ENCODE results near the gene ONECUT2.
A peak's percentile ranks its signal among the peaks of the same experiment; 100 is the strongest.
"Not testable (repeated sequence)": the region's sequence is repeated elsewhere in the genome, so short reads cannot be mapped to it uniquely, and the experiment has no call there.

The ONECUT2 gene

DNA sequence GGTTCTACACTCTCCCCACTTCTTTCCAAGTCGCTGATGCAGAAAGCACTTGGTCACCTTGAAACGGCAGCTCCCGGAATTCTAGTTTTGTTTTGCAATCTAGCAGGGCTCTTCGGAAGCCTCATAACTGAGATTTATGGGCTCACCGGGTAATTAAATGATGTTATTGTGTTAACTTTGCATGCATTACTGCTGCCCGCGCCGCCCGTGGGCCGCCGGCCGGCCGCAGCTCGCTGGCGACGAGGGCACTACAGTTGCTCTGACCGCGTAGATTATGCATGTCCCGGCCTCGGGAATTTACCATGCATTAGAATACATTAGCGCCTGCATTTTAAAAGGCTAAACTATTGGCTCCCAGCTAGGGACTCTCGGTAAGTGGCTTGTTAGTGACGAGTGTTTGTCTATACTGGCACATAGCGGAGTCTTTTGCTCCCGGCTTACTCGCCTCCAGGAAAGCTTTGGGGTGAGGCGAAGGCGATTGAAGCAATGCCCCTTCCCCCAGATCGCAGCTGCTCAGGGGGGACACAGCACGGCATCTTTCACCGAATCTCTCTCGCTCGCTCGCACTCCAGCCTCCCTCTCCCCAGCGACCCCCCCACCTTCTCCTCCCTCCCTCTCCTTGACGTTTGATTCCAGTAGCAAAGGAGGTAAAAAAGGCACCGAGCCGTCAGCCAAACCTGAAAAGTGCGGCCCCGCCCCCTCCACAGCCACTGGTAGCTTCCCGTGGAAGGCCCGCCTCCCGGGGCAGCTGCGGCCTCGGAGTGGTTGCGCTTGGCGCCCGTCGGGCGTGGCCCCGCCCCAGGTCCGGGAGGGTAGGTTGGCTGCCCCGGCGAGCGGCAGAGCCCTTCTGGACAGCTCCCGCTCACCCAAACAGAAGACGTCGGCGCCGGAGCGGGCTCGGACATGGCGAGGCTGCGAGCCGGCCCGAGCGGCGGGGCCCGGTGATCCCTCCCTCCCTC lies at the start of gene ONECUT2:
Gene ONECUT2, plus strand, starts transcription at position 839 of the 959 bp plus-strand sequence. CDS start 343 bp downstream, outside the sequence.
- peak; percentile 73 for DNase-seq (ENCODE audit: low read depth)

DNA sequence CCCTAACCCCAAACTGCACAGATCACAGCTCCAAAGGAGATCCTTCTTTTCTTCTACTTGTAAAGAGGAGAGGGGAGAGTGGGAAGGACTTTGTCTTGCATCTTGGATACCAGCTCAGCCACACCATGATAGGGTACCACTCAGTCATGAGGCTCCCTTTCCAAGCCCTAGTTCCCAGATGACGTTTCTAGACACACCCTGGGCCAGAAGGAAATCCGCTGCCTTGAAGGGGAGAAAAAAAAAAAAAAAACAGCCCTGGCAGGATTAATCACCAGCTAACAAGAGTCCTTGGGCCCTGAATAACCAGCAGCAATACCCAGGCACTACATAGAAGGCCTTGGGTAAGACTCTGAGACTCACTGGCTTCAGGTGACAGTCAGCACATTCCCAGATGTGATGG lies 45.9 kb upstream of the ONECUT2 start:
- DNase-seq (ENCODE audit: low read depth), result no peak

DNA sequence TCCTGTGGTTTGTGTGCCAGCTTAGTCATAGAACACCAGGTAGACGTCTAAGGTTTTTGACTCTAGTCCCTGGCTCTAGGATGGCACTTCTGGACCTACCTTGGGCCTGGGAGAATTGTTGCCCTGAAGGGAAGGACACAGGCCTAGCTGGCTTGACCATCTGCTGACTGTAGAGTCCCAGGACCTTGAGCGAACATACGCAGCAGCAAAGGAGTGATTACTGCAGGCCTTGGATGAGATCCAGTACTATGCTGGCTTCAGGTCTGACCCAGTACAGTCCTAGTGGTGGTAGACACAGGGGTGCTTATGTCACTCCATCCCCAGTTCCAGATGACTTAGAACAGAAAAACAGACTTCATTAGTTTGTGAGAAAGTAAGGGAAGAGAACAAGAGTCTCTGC lies 45.1 kb upstream of the ONECUT2 start:
- no peak for DNase-seq (ENCODE audit: low read depth)

DNA sequence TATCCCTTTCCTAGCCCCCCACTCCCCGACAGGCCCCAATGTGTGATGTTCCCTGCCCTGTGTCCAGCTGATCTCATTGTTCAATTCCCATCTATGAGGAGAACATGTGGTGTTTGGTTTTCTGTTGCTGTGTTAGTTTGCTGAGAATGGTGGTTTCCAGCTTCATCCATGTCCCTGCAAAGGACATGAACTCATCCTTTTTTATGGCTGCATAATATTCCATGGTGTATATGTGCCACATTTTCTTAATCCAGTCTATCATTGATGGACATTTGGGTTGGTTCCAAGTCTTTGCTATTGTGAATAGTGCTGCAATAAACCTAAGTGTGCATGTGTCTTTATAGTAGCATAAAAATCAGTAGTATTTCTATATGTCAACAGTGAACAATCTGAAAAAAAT lies 40.4 kb upstream of the ONECUT2 start:
- not testable (repeated sequence) for DNase-seq (ENCODE audit: low read depth)

DNA sequence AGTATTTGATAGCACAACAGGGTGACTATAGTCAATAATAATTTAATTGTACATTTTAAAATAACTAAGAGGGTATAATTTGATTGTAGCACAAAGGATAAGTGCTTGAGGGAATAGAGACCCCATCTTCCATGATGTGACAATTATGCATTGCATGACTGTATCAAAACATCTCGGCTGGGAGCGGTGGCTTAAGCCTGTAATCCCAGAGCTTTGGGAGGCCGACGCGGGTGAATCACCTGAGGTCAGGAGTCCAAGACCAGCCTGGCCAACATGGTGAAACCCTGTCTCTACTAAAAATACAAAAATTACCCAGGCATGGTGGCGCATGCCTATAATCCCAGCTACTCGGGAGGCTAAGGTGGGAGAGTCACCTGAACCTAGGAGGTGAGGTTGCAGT lies 38.3 kb upstream of the ONECUT2 start:
- not testable (repeated sequence) for DNase-seq (ENCODE audit: low read depth)

DNA sequence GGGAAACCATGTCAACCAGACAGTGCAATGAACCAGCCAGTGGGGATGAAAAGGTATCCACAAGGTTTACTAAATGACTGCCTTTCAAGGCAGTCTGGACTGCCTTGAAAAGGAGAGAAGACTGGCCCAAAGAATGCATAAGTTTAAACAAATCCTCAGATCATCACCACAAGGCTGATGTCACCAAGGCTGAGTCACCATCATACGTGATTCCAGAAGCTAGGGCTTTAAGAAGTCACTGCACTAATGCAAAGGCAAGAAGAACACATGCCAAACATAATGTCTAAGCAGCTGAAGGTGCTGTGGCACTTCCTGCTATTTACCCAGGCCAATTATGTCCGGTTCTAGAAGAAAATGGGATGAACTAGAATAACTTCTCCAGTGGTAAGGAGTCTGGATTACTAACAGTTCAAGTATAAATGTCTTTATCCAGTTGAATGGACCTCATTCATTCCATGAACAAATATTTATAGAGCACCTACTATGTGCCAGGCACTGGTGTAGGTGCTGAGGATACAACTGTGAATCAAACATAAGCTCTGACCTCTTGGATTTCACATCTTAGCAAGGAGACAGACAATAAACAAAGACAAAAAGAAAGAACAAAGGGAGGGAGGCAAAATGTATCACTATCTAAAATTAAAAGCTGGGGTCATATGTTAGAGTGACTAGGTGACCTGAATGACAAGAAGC lies 37.6 kb upstream of the ONECUT2 start:
- DNase-seq (ENCODE audit: low read depth), result peak; percentile 3

DNA sequence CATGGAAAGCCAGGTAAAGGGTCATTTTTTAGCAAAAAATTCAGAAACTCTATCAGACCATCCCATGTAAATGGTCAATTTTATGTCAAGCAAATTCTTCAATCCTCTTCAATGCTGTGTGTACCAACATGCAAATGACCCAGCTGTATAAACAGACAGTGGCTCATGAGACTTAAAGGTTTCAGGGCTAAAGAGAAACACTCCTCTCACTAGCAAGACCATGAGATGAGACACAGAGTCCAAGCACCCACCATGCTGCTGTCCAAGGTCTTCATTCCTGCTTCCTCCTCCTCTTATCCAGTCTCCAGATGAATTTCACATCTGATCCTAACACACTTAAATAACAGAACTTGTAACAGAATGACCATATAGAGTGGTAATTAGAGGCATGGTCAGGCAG lies 30.8 kb upstream of the ONECUT2 start:
- no peak for DNase-seq (ENCODE audit: low read depth)

DNA sequence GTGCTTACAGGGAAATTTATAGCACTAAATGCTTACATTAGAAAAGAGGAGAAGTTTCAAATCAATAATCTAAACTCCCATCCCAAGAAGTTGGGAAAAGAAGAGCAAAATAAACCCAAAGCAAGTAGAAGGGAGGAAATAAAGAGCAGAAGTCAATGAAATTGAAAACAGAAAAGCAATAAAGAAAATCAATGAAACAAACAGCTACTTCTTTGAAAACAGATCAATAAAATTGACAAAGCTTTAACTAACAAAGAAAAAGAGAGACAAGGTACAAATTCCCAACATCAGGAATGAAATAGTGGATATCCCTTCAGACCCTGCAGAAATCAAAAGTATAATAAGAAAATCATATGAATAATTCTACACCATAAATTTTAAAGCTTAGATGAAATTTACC lies 25.5 kb upstream of the ONECUT2 start:
- no peak for DNase-seq (ENCODE audit: low read depth)

DNA sequence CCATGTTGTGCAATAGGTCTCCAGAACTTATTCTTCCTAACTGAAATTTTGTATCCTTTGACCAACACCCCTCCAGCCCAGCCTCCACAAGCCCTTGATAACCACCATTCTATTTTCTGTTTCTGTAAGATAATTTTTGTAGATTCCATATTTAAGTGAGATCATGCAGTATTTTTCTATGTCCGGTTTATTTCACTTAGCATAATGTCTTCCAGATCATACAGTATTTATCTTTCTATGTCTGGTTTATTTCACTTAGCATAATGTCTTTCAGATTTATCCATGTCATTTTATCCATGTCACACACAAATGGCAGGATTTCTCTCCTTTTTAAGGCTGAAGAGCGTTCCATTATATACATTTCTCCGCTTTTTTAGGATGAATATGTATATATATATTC lies 24.4 kb upstream of the ONECUT2 start:
- no peak for DNase-seq (ENCODE audit: low read depth)

DNA sequence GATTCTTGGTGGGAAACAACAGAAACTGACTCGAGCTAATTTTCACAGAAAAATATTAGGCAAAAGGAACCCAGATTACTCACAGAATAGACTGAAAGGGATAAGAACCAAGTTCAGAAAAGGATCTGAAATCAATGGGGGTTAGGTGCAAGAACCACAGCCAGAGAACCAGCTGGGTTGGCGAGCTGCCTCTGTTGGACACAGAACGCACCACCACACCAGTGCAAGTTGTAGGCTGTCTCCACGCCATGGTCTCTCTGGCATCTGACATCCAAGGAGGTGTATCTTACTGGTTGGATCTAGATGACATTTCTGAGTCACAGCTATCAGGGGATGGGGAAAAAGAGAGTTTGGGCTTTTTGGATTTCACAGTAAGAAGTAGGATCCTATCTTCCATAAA lies 18.6 kb upstream of the ONECUT2 start:
- no peak for DNase-seq (ENCODE audit: low read depth)

DNA sequence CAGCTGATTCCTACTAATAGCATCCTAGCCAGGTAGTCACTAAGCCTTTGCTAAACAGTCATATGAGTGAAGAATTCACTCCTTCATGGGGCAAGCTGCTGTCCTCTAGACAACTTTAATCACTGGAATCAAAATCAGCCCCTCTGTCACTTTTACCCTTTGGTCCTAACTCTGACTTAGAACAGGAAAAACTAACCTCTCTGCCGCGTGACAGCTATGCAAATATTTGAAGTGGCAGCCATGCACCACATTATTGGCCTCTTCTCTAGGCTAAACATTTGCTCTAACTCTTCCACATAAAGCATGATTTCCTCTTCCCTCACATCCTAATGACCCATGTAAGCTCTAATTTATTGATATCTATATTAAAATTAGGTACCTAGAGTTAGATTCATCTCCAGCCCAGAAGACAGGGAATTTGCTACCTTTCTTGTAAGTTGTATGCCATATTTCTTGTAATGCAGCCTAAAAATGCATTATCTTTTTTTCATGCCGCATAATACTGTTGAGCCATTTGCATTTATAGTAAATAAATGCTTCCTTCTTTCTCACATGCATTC lies 12.8 kb upstream of the ONECUT2 start:
- no peak for DNase-seq (ENCODE audit: low read depth)

DNA sequence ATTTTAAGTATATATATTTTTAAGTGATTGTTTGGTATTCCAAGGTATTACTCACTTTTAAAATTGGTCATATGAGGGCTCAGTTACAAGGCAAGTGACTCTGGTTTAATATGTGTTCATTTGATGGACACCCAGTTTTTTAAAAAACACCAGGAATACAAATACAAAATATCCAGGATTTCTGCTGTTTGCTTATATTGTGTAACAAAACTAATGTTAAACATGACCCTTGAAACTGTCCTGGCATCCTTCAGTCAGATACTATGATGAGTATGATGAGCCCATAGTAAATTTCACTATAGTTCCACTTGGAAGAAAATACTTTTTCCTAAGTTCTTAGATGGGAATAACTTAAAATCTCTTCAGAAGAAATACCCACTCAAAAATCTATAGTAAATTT lies 11.4 kb upstream of the ONECUT2 start:
- no peak for DNase-seq (ENCODE audit: low read depth)

DNA sequence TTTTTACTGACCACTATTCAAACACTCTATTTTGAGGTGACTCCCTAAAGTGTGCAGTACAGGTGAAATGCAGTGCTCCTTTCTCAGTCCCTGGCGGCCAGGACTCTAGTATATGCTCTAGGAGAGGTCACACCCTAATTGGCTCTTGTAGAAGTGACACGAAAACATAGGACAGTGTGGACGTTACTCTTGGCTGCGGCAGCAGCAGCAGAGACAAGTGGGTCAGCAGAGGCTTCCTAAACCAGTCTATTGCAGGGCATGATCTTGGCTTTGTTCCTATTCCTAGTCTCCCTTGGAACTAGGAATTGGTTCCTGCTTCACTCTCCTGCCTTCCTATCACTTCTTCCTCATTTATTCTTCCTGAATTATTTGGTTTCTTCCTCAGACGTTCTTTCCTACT lies 10.1 kb upstream of the ONECUT2 start:
- DNase-seq (ENCODE audit: low read depth), result no peak

DNA sequence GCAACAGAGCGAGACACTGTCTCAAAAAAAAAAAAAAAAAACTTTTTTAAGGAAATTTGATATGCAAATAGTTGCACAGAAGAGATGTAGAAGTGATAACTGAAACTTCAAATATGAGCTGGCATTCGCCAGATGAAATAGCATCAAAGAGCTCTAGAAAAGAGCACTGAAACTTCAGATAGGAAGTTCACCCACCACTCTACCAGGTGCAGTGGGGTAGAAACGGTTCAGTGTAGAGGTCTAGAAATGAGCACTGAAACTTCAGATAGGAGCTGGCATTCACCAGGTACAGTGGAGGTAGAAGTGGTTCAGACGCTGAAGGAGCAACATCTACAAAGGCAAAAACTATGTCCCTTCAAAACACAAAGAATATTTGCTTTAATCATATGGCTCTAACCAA lies 9.0 kb upstream of the ONECUT2 start:
- DNase-seq (ENCODE audit: low read depth), result no peak

DNA sequence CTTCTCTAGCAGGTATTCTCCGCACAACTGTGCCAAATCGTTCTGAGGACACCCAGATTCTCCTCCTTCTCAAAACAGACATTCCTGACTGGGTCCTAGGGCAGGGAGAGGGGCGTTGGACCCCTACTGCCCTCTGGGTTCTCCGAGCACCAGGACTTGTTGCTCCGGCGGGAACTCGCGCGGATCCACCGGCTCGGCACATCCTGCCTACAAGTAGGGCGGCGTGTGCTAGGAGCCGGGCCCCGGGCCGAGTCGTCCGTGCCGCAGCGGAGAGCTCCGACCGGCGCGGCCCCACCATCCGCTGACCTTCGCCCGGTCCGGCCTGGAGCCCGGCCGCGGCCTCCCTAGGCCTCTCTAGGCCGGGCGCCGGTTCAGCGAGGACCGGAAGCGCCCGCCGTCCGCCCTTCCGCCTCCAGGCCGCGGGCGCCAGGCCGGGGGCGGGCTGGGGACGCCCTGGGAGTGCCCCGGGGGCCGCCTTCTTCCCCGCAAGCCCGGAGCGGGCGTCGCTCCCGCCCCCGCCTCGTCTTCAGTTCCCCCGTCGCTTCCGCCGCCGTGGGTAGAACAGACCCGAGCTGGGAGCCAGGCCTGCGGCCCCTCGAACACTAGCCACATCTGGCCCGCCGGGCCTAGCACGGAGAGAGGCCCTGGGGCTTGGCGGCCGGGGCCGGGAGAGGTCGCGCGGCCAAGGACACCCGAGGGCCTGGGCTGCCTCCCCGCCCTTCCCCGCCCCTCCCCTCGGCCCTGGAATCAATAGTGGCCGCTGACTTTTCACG lies 7.6 kb upstream of the ONECUT2 start:
- DNase-seq (ENCODE audit: low read depth), result no peak

DNA sequence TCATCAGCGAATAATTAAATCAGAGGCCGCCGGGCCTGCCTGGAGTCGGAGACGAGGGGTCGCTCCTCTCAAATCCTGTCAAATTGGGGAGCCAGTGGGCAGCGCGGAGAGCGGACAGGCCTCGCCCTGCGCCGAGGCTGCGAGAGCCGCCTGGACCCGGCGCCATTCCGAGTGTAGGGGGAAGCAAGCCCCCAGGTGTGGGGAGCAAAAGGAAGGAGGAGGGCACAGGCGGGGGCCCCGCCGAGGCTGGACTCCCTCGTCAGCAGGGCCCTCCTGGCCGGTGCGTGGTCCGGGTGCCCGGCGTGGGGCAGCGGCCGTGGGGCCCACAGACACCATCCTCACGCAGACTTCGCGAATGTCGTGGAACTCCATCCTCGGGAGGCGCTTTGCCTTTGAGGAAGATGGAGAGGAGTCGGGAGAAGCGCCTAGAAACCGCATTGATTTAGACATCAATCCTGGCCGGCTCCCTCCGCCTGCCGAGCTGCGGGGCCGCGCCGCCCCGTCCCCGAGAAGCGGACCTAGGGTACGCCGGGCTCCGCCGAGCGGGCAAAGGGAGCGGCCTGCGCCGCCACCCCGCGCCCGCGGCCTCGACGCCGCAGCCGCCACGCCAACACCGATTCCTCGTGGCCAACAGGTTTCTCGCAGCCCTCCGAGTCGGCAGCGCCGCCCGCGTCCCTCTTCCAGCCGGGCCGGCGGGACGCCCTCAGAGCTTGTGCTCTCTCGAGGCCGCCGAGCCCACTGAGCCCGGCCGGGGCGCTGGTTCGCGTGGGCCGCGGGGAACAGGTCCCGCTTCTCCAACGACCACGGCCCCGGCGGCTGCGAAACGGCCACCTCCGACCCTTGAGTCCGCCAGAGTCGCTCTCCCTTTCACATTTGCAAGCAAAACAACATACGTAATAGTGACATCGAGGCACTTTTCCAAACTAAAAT lies 6.7 kb upstream of the ONECUT2 start:
- no peak for DNase-seq (ENCODE audit: low read depth)

DNA sequence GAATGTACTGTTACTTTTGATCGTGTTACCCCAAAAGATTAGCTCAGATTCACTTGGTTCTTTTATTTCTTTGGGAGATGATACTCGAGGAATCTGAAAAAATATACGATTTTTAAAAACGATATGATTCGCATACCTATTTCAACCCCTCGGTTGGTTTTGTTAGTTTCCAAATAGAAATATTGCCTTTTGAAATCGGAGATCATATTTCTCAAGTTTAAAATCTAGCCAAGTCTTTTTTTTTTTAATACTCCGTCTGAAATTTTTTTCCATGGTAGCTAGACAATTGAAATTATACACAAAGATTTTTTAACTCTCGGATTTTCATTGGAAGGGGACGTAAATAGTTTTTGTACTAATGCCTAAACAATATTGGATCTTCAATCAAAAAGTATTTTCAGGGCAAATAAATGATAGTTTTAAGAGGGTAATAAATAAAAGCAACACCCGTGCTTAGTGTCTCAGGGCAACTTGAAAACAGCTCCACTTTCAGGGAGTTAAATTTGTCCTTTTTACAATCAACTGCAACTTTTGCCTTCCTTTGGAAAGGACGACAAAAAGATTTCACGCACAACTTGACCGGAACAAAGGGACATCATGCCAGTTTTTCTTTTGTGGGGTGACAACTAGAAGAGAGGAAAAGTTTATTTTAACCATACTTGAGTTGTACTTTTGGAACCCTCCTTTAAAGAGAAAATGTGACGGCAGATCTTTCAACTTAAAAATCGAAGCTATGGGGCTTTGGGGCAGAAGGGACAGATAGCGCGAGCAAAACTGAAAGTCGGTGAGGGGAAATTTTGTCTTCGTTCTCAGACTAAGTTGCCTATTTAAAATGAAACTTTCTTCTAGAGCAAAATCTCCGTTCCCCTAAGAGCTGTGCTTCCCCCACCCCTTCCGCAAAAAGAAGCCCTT lies 5.8 kb upstream of the ONECUT2 start:
- no peak for DNase-seq (ENCODE audit: low read depth)

DNA sequence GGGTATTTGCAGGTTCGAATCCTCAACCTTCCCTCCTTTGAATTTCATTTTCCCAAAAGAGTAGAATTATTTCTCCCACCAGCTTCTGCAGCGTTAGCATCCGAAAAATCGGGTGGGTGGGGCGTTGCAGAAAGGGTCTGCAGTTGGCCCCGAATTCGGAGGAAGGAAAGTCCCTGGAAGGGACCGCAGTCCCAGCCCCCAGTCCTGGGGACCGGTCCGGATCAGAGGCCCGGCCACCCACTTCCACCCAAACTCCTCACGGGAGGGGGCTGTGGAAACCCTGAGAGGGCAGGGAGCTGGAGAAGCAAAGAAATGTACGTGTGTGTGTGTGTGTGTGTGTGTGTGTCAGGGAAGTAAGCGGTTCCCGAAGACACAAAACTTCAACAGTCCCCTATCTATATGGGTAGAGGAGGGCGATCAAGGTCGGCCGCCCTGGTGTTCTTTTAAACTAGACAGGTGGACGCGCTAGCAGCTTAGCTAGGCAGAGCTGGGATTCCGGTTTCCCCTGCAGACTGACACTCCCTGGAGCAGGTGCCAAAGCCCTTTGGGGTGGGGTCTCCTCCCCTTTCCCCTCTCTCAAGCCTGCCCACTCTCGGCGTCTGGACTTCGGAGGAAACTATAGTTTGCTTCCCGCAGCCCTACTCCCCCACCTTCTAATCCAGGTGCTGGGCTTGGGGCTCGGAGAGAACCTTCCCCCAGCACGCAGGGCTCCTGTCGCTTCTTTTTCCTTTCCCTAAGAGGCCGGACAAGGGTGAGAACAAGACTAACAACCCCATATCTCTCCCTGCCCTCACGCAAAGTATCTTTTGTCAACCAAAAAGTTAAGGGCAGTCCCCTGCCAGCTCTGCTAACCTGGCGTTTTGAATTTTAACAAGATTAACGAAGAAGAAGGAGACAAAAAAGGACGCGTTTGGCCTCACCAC lies 4.8 kb upstream of the ONECUT2 start:
- no peak for DNase-seq (ENCODE audit: low read depth)

DNA sequence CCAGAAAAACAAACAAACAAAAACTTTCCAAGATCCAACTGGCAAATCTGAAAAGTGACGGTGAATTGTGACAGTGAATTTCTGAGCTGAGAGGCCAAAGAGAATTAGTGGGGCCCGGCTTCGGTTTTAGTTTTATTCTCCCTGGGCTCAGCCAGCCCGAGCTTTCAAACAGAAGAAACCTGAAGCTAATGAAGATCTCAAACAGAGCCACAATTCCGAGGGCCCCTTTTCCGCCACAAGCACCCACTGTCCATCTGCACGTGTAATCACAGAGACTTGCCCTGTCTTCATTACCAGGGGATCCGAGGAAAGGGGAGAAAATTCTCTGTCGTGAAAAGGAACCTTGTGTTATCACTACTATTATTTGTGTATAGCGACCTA lies 4.2 kb upstream of the ONECUT2 start:
- DNase-seq (ENCODE audit: low read depth), result no peak
